GM21737 (cell line): Measurements from ENCODE around the gene TUBA4B.
"Not testable (repeated sequence)": the region's sequence is repeated elsewhere in the genome, so short reads cannot be mapped to it uniquely, and the experiment has no call there.

Source experiments
- ATAC-seq: cut with Tn5 transposase; IDR thresholded peaks from one replicate; pipeline ENCODE4 v1.9.1; 2021; ENCODE audit warnings: mild to moderate bottlenecking, moderate library complexity; ENCODE audit not compliant: unreplicated experiment

The TUBA4B gene

GRCh38 chr2:219309278-219309677 lies 56.2 kb downstream of the TUBA4B start, which contains the start of gene PTPRN:
Gene PTPRN, minus strand, starts transcription at chr2:219309401. Its CDS starts 69 bp downstream, at chr2:219309332.
- ATAC-seq = no peak

GRCh38 chr2:219312683-219313263 lies 59.7 kb downstream of the TUBA4B start:
- ATAC-seq = not testable (repeated sequence)

- ATAC-seq = no peak
Measured at GRCh38 chr2:219314804-219315468, 61.9 kb downstream of the TUBA4B start.
